MV-4-11 (cell line): ENCODE measurements around the gene TBC1D5.
A peak's percentile ranks its signal among the peaks of the same experiment; 100 is the strongest.
"Not testable (repeated sequence)": the region's sequence is repeated elsewhere in the genome, so short reads cannot be mapped to it uniquely, and the experiment has no call there.

ENCODE experiments used
- DNase-seq: peaks from one replicate; lab custom pipeline; 2025; lab: John Stamatoyannopoulos, UW

TBC1D5 gene

DNA sequence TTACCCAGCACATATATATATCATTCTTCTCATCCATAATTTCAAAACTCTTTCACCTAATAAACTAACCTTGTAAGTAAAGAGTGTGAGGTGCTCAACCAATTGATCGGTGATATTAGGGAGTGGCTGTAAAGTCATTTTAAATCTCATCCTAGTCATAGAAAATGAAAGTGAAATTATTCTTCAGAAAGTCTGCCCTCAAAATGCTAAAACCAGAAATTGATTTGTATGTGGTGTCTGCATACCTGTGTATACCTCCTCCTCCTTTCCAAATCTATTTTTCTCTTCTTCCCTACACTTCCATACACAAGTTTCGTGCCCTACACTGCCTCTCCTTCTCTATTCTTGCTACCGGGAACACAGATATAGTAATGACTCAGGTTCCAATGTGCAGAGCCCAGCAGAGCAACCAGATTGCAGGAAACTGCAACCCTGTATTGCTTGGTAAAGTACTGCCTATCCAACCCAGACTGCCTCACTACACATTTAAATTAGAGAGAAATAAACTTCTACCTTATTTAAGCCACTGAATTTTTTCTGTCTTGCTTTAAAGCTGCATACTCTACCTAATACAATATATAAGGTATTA lies 7.4 kb upstream of the TBC1D5 start:
- no peak for DNase-seq

DNA sequence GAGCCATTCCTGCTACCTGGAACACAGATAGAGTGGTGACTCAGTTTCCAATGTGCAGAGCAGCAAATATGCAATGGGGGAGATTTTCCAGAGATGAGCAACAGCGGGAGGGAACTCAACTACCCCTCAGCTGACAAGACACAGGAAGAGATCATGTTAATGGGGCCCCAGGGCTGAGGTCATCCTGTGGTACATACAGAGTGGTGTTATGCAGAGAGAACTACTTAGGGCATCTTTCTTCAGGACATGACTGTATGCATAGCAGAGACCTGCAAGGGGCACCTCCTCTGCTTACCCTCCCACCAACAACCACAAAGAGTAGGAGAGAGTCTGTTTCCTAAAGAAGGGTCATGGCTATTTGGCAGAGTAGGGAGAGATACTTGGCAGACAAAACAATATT lies 6.8 kb upstream of the TBC1D5 start:
- DNase-seq, result peak; percentile 34

DNA sequence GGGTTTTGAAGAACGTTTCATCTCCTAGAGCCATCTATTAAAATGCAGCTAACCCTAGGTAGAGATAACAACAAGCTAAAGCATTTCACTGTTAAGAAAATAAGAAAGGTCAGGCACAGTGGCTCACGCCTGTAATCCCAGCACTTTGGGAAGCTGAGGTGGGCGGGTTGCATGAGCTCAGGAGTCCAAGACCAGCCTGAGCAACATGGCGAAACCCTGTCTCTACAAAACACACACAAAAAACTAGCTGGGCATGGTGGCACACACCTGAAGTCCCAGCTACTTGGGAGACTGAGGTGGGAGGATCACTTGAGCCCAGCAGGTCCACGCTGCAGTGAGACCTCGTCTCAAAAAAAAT lies 5.4 kb upstream of the TBC1D5 start:
- DNase-seq, result no peak

DNA sequence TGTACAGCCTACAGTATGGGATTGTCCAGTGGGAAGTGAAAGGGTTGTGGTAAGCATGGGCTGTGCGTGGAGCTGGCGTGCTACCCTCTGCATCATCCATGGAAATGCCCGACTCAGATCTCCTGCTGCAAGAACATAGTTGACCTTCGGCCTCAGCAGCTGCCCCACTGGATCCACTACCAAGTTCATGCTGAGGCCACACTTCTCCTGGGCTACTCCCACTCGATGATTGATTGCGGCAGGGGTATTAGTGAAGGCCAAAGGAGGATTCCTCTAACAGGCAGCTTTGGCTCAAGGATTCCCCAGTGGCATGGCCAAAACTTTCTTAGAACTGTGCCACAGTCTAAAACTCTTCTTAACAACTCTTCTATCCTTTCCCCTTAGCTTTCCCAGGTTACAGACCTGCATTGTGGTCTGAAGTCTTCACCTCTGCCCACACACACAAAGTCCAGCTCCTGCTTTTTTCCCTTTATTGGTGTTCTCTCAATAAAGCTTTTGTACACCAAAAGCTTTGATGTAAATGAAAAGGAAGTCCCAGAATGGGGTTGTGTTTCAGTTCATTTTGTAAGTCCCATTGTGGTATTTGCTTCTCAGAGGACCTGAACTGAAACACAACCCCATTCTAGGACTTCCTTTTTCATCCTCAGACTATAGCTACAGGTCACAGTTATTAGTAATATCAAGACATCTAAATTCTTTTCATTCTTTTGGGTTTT lies 4.9 kb upstream of the TBC1D5 start:
- DNase-seq, result peak; percentile 90

DNA sequence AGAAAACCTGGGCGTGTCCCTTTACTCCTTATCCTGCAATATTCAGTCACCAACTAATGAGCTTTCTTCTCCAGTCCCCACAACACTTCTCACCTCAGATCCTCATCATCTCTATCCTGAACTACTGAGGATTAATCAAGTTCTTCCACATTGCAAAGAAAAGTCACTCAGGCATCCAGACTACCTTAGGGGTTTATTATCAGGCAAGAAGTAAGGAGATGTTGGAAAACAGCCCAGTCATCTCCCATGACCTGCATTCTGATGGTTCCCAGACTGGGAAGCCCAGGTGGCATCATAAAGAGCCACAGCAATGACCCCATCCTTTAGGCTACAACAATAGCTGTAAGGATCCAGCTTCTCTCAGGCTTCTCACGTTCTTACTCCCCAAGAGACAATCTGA lies 3.5 kb upstream of the TBC1D5 start:
- DNase-seq, result no peak

DNA sequence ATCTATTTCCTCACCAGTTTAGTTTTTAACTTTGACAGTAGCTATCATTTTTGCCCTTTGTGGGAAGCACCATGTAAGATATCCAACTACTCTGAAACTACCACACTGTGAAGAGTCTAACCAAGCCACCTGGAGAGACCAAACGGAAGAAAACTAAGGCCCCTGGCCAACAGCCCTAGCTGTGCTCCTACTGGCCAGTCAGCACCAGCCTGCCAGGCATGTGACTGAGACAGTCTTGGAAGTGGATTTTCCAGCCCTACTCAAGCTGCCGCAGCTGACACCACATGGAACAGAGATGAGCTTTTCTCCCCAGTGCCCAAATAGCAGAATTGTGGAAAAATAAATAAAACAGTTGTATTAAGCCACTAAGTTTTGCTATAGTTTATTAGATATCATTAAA lies 2.9 kb upstream of the TBC1D5 start:
- no peak for DNase-seq

DNA sequence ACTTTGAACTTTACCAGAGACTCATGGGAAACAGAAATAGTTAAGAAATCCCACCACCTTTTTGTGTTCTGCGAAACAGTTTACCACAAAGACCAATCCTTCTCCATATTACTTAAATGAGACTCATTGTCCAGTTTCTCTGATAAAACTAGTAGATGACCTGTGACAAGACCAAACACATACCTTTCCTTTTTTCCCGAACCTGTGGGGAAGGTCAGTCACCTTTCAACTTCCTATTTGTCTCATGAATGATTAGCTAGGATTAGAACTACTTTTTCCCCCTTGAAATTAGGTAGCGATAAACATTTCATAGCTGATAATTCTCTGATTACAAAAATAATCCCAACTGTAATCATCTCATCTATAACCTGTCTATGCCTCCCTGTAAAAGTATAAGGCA lies 2.3 kb upstream of the TBC1D5 start:
- DNase-seq, result no peak

DNA sequence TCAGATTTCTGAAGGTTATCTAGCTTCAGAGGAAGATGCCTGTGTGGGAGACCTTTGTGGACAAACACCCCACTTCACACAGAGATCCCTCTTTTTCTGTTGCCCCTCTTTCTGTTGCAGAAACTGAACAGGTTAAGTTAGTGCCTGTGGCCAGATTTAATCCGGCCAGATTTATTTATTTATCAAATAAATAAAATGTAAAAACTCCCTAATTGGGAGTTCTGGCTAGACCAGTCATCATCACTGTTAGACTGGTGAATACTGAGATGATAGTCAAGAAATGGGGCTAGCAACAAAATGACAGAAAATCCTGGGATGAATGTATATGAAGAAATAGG lies 1.2 kb upstream of the TBC1D5 start:
- DNase-seq, result no peak

DNA sequence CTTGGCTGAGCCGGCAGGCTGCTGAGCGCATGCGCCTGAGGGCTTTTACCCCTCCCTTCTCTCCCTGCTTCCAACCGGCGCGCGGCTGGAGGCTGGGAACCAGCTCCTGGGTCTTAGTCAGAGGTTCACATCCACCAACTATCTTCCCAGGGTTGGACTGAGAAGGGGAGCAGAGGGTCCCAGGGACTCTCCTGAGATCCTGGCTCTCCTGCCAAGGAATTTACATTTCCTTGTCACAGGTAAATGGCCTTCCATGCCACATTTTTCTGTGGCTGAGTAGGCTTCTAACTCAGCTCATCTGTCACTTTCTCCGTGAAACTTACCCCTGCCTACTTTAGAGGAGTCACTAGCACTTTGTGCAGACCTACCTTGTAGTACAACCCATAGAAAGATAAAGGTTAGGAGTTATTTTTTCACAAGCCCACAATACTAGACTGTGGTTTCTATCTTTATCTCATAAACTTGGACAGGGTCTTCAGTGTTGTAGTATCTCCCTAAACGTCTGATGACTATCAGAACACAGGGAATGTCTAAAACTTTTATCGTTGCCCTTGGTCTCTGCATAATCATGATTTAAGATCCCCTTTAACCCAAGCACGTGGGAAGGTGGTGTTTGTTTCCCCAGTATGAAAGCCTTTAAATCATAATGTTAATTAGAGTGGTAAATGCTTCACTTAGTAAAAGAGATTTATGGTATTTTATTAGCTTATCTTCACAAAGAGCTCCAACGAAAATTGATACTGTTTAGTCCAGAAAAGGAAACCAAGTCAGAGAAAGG lies 638 bp upstream of the TBC1D5 start:
- DNase-seq, result no peak

DNA sequence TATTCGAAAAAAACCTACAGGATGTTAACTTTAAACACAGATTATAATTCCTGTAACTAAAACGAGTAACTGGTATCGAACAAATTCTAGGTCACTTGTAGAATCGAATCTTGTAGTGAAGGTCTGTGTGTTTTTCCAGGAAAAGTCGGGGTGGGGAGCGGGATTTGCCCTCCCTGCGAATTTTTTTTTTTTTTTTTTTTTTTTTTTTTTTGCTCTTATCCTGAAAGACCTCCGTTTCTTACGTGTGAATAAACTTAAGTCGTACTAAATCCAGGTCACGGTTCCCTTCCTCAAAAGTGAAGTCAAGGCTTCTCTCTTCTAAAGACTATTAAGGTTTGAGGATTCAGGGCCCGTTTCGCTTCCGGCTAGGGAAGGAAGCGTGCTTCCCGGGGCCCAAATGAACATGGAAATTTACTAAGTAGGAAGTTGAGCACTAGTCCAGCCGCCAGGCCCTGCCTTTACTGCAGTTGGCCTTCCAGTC lies 770 bp downstream of the TBC1D5 start:
- peak; percentile 82 for DNase-seq

DNA sequence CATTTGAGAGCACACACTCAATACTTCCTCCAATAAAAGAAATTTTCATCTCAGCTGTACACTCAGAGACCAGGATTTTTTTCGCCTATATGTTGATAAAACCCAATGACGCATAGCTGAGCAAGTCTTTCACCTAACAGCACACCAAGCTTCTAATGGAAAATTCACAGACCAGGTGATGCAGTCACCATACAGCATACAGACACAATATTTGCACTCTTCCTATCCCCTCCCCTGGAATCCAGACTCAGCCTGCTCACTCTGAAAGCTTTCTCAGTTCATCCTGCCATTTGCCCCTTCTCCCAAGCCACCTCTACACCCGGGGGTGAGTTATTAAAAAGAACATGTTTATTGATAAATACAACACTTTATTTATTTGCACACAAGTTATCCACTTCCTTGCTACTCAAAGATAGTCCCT lies 1.7 kb downstream of the TBC1D5 start:
- DNase-seq, result peak; percentile 42

DNA sequence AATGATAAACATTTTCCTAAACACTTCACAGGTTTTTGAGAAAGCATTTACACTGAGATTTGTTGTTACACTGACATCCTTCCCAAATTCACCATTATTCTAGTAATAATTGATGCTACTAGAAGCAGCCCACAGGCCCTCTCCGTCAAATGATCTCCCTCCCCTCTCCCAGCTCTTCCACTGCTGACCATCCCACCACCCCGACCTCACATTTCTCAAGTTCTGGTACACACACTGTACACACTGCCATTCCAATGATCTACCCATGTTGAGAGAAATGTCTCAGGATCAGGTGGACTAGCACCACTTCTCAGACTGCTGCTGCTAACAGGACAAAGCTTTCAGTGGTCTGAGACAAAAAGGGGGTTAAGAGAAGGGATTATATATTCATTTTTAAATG lies 3.5 kb downstream of the TBC1D5 start:
- DNase-seq, result no peak

DNA sequence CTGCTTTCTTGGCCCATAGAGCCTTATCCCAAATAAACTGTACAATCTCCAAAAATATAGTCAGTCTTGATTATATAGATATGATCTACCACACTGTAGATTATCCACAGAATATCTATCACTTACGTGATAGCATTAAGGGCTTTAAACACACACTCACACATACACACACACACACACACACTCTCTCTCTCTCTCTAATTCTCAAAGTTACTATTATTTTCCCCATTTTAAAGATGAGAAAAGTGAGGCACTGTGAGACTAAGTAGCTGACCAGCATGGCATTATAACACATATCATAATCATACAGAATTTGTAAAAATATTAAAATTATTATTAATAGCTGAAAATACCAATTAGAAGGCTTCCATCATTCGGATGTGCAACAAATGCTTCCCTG lies 4.2 kb downstream of the TBC1D5 start:
- no peak for DNase-seq

DNA sequence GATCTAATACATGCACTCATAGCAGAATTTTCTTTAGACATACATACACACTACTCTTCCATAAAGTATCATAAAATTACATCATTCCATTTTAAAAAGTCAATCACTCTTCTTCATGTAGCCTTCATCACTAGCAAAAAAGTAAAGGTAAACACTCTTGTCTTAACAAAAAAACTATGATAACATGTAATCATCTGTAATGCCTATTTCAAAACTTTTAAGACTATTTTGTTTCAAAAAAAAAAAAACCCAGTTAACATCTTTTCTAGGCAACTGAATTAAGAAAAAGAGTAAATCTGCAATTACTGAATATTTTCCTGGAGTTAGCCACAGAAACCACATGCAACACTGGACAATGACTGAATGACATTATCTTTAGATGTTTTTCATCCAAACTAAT lies 4.8 kb downstream of the TBC1D5 start:
- DNase-seq, result no peak

DNA sequence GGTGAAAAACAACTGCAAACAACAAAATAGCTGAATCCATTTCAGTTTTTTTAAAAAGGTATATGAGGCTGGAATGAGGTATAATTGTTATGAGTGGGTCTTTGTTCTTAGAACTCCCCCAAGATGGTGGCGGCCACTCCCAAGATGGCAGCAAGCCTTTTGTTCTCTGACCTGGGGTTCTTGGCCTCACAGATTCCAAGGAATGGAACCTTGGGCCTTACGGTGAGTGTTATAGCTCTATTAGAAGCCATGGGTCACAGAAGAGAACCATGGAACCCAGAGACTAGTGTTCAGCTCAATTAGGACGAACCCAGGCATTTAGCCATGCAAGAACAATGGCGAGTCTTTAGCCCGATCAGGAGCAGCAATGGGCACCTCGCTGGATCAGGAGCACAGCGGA lies 7.1 kb downstream of the TBC1D5 start:
- DNase-seq, result not testable (repeated sequence)

DNA sequence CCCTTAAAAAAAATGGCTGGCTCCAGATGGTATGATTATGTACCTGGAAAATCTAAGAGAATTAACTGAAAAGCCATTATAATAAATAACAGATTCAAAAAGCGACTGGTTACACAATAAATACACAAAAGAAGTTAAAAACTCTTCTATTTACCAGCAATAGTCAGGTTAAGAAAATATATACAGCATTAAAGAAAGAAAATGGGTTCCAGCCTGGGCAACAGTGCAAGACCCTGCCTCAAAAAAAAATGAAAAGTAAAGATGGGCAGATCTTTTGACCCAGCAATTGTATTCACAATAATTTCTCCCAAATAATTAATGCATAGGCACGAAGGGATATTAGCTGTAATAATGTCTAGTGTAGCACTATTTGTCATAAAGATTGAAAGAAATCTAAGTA lies 8.7 kb downstream of the TBC1D5 start:
- no peak for DNase-seq

DNA sequence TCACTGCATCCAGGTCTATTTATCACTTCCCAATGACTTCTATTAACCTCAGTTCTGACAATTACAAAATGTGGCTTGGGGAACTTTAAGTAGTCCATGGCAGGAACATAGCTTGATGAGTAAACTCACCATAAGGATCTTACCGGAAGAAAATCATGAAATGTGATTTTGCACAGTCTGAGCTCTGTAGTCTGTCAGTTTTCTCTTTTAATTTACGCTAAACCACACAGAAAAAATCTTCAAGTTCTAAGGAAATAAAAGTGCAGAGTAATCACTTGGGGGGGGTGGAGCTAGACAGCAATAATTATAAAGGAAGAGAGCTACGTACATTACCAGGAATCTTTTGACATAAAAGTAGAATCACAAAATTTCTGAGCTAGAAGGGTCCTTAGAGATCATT lies 9.2 kb downstream of the TBC1D5 start:
- no peak for DNase-seq

DNA sequence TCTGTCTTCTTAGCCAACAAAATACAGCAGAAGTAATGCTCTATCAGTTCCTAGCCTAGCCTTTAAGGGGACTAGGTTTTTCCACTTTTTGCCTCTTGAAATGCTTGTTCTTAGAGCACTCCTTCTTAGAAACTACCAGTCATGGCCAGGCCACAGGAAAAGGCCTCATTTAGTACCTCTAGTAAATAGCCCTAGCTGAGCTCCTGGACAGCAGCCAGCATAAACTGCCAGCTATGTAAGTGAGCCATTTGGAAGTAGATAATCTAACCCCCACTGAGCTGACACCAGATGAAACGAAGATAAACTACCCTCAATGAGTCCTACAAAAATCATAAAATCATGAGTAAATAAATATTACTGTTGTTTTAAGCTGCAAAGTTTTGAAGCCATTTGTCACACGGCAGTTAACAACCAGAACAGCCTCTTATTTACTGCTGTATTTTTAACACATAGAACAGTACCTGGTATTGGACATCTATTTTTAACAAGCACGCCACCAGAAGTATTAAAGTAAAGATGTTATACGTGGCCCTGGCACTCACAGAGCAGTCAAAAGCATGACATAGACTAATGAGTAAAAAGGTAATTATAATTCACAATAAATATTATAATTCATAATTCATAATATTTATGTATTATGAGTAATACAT lies 12.0 kb downstream of the TBC1D5 start:
- peak; percentile 24 for DNase-seq

DNA sequence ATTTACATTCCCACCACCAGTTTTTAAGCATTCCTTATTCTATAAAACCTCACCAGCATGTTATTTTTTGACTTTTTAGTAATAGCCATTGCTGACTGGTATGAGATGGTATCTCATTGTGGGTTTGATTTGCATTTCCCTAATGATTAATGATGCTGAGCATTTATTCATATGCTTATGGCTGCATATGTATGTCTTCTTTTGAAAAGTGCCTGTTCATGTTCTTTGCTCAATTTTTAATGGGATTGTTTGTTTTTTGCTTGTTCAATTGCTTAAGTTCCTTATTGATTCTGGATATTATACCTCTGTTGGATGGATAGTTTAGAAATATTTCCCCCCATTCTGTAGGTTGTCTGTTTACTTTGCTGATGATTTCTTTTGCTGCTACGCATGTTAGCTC lies 16.1 kb downstream of the TBC1D5 start:
- DNase-seq, result no peak

DNA sequence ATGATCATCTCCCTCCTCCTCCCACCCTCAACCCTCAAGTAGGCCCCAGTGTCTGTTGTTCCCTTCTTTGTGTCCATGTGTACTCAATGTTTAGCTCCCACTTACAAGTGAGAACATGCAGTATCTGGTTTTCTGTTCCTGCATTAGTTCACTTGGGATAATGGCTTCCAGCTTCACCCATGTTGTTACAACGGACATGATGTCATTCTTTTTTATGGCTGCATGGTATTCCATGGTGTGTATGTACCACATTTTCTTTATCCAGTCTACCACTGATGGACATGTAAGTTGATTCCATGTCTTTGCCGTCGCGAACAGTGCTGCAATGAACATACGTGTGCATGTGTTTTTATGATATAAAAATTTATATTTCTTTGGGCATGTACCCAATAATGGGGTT lies 16.6 kb downstream of the TBC1D5 start:
- DNase-seq, result not testable (repeated sequence)

DNA sequence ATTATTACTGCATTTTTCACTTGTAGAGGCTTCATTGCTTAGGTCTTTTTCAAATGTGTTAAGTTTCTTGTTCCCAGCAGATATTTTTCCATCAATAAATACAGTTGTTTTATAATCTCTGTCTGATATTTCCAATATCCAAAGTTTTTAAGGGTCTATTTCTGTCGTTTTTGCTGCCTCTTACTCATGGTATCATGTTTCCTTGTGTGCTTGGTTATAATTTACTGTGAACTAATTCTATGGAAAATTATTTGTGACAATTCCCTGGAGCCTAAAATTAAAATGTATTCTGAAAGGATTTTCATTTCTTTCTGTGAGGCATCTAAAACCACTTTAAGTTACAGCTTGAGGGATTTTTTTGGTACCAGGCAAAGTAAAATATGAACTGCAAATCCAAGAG lies 17.5 kb downstream of the TBC1D5 start:
- DNase-seq, result no peak

DNA sequence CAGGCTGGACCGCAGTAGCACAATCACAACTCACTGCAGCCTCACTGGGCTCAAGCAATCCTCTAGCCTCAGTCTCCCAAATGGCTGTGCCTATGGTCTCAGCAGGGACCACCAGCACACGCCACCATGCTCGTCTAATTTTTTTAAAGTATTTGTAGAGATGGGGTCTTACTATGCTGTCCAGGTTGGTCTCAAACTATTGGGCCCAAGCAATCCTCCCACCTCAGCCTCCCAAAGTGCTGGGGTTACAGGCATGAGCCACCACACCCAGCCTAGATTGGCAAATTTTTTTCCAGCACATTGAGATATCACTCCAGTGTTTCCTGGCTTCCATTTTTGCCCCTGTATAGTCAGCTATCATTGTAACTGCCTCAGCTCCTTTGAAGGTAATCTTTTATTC lies 18.3 kb downstream of the TBC1D5 start:
- no peak for DNase-seq

DNA sequence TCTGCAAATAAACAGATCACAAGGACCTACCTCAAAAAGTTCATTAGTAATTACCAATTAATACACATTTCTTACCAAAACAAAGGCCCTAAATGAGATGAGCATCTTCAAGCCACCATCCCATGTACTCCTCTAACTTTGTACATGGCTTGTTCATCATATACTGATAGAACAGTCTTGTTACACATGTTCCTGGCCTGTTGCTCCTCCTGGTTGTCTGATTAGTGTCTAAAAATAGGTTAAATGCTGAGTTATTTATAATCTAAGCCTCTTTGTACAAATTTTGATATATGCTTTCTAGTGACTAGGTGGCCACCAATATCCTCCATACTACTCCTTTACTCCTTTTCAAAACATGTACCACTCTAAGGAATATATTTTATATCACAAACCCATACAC lies 25.0 kb downstream of the TBC1D5 start:
- DNase-seq, result no peak
